ENCODE data around the gene FAM174C.

Gene FAM174C

DNA sequence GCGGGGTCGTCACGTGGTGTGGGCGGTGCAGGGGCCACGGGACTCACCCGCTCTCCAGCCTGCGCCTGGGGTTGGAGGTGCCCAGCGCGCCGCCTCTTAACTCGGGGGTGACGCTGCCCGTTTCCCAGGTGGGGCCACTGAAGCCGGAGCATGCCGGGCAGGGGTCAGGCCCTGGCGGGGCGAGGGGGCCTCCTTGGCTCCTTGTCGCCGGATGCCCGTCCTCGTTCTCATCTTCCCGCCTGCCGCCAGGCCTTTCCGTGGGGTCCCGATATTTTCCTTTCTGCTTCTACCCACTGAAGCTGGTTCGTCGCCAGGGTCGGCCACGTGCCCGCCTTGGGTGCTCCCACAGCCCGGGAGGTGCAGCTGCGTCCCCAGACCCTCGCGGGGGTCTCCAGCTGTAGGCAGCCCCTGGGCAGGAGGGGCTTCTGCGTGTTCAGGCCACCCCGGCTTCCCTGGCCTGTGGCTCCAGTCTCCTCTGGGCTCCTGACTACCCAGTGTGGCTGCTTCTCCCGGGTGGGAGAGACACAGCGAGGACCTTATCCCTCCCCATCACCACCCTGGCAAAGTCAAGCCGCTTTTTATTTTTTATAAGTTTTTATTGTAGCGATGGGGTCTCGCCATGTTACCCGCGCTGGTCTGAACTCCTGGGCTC is 772 bp downstream of the FAM174C start:
- DNase-seq, result no peak

DNA sequence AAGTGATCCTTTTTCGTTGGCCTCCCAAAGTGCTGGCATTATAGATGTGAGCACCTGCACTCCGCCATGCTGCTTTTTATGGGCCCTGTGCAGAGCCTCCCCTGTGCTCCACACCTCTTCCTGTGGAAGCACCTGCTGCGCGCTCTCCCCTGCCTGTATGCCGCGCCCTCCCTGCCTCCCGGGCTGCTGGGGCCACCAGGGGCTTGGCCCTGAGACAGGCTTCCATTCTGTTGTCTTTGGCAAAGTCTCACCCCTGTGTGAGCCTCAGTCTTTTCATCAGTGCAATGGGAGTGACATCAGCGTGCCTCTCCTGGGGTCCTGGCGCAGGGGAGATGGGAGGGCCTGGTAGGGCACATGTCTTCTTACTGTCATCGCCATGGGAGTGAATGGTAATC is 1.3 kb downstream of the FAM174C start:
- no peak for DNase-seq

DNA sequence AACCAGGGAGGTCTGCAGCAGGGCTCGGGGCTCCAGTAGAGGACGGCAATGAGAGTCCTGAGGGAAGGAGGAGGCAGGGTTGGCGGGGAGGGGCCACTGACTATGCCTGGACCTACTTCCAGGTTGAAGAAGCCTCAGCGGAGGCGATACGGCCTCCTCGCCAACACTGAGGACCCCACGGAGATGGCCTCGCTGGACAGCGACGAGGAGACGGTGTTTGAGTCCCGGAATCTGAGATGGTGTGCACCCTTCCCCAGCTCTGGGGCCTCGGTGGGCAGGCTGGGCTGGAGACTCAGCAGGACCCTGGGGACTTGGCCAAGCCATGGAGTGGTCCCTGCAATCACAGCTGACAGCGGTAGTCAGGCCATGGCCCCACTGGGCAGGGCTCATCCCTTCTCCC is 1.7 kb downstream of the FAM174C start:
- DNase-seq, result no peak

DNA sequence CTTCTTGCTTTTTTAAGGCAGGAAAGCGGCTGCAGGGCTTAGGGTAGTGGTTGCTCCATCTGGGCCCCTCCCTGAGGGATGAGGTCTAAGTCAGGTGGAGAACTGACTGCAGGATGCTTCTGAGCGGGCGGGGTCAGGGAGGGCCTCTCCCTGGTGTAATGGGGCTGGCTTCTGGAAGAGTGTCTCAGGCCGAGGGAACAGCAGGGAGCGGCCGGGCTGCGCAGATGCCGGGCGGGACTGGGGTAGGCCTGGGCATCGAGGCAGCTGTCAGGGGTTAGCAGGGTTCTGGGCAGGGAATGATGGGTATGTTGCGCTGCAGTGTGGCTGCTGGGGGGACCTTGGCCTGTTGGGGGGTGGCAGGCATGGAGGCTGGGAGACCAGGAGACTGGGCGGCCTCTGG is 2.7 kb downstream of the FAM174C start:
- DNase-seq, result no peak

DNA sequence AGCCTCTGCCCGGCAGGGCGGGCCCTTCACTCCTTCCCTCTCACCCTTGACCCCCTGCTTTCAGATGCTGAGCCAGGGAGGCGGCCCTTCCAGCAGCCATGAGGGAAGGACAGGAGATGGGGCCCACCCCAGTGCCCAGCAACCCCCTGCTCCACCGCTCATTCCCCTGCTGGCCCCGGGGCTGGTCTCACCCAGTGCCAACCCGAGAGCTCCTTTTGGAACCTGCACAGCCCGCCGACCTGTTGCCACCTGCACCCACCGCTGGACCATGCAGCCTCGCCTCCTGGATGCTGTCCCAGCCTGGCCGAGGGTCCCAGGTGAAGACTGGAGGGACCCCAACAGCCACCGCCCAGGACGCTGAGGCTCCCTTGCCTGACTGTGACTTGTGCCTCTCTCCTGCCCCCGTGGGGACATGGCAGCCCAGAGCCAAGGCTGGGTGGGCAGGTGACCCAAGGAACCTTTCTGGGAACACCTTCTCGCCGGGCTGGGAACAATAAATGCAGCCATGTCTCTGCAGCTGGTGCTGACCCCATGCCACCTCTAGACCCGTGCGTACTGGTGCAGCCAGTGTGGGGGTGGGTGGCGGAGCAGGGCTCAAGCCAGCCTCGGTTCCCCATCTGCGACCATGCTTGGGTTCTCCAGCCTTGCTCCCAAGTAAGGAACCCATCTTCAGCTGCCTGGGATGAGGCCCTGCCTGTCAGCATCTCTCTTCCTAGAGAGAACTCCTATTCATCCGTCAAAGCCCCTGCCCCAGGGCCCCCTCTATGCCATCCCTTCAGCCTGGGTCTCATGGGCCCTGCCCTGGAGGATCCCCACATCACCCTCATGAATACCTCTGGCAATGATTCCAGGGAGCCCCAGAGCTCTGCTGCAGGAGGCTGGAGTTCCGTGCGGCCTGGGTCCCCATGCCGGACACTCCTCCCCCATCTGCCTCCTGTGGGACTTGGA is 3.7 kb downstream of the FAM174C start:
- DNase-seq, result no peak

DNA sequence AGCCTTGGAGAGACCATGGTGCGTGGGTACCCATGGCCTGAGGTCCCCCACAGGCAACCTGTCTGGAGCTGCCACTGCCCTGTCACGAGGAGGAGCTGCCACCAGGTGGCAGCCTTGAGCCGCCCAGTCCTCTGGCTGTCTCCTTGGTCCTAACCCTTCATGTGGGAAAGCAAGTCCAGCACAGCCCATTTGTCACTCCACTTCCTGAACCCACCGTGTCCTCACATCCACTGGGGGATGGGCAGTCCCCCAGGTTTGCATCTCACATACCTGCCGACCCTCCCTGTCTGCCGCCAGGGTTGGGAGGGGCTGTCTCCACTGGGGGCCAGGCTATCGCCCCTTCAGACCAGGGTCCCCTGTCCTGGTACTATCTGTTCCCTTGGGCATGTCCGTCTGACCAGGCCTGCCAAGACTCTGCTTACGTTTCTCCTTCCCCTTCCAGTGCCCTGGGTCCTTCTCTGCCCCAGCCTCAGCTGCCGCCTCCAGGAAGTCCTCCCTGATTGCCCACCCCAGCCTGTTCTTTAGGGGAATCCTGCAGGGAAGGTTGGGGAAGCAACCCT is 4.5 kb downstream of the FAM174C start:
- DNase-seq, result peak; percentile 74

DNA sequence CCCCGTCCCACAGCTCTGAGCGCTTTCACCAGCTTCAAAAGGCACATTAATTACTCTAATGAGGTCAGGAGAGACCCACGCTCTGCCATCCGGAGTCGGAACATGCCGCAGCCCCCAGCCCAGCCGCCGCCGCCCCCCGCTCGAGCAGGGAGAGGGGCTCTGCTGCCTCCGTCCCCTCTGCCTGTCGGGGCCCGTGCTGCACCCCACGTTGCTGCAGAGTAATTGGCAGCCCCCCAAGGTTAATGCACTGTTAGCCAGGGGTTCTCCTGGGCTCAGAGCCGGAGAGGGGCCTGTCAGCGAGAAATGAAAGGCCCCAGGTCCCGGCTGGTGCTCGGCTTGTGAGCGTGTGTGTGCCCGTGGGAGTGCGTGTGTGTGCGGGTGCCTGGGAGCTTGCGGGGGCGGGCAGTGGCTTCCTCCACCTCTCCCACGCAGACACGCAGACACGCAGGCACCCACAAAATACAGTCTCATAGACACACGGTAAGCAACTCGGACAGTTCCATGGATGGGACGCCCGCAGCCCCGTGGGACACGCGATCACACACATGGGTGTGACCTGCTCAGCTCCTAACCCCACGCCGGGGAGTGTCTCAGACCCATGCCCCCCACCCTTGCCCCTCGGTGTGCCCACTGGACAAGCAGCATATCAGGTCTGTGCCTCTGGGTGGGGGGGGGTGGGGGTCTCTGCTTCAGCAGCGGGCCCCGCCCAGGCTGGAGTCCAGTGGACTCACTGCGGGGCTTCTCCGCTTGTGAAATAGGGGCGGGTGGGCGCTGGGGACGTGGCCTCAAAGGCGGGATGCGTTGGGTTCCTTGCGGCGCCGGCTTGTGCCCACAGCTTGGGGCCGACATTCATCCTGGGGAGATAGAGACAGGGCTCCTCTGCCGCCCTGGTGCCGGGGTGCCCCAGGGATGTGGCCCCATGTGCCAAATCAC is 5.6 kb downstream of the FAM174C start:
- DNase-seq, result no peak

DNA sequence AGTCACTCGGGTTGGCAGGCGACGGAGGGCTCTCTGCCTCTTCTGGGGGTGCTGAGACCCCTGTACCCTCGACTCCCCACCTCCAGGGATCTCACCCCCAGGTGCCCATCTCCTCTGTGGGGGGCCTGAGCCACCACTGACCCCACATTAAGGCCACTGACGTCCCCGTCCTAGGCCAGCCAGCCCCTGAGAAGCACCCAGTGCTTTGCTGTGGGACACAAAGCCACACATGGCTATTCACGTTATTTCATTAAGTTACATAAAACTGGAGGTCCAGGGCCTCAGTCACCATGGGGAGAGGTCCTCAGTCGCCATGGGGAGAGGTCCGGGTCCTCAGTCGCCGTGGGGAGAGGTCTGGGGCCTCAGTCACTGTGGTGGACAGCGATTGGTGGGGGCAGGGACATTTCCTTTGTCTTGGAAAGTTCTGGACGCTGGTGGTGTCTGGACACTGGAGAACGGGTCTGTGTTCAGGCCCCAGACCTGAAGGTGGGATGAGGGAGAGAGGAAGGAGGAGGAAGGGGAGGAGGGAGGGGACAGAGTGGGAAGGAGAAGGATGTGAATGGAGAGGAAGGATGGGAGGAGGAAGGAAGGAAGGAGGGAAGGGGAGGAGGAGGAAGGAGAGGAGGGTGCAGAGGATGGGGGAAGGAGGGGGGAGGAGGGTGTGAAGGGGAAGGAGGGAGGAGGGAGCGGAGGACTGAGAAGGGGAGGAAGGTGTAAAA is 6.4 kb downstream of the FAM174C start:
- no peak for DNase-seq

DNA sequence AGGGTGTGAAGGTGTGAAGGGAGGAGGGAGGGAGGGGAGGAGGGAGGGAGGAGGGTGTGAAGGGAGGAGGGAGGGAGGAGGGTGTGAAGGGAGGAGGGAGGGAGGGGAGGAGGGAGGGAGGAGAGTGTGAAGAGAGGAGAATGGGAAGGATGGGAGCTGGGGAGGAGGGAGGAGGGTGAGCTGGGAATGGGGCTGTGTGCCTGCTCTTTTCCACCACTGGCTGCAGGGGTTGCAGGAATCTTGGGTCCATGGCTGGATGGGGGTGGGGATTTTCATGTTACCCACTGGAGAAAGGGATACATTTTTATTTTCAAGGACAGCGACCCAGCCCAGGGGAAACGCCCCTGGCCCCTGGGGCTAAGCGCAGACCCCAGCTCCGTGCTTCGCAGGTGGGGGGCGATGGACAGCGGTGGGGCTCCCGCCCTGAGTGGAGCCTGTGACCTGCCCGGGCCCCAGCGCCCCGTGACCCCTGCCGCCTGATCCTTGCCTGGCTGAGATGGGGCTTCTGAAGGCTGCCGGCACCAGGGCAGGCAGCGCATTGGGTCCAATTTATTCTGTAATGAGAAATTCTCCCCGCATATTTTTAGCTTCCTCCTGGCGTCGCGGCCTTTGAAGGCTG is 7.4 kb downstream of the FAM174C start:
- no peak for DNase-seq

DNA sequence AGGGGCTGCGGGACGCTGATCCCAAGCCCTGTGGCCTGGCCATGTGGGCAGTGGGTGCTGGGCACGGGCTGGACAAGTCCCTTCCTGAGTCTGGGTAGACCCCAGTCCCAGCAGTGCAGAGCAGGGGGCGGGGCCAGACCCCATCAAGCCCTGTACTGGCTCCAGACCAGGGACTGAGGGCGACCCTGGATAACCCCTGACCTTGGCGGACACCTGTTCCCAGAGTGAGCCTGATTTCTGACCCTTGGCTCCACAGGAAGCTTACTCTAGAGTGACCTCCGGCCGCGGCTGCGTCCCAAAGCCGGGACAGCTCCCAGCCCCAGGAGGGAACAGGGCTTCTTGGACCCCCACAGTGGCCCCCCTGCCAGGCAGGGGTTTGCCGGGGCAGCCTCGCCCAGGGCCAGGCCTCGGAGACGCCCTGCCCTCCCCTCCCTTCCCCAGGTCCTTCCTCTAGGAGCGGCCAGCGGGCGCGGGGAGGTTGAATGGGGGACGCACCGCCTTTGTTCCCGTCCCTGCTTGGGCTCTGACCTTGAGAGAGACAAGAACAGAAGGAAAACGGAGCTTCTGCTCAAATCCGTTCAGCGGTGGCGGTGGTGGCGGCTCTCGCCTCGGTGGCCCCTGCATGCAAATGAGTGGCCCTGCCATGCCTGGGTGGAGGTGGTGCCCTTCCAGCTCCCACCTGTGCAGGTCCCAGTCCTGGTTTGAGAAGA is 8.0 kb downstream of the FAM174C start:
- DNase-seq, result no peak

DNA sequence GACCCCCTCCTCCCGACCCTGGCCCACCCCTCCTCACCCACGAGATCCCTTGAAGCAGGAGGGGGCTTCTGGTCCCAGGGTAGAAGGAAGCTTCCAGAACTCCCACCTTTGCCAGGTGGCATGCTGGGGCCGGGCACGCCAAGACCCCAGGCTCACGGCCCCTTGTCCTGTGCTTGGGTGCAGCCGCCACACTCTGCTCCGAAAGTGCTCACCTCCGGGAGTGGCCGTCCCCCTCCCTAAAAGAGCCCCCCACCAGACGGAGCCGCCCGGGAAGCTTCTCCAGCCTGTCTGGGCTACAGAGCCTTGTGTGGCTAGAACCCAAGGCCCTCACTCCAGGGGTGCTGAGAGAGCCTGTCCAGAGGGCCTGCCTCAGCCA is 8.6 kb downstream of the FAM174C start:
- DNase-seq, result no peak

DNA sequence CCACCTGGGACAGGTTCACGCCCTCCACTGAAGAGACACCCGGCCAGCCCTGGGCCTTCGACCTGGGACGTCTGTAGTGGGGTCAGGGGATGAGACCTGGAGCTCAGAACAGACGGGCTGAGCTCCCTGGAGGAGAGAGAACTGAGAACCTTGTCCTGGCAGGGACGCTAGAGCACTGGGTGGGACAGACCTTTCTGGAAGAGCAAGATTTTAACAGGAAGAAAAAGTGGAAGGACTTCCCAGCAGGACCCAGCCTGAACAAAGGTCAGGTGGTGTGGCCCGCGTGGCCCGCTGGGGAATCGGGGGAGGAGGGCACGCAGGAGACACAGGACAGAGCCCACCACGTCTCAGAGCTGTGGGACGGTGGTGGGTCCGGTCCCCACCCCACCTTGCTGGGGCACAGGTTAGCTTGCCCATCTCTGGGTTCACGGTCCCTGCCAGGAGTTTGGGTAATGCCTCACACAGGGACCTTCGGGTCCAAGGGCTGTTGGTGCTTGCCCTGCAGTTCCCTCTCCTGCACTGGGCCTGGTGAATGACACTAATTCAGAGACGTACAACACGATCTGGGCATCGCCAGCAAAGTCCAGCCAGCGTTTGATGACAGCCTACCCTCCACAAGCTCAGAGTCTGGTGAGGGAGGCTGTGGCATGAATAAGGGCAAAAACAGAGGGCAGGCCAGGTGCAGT is 9.1 kb downstream of the FAM174C start:
- no peak for DNase-seq

DNA sequence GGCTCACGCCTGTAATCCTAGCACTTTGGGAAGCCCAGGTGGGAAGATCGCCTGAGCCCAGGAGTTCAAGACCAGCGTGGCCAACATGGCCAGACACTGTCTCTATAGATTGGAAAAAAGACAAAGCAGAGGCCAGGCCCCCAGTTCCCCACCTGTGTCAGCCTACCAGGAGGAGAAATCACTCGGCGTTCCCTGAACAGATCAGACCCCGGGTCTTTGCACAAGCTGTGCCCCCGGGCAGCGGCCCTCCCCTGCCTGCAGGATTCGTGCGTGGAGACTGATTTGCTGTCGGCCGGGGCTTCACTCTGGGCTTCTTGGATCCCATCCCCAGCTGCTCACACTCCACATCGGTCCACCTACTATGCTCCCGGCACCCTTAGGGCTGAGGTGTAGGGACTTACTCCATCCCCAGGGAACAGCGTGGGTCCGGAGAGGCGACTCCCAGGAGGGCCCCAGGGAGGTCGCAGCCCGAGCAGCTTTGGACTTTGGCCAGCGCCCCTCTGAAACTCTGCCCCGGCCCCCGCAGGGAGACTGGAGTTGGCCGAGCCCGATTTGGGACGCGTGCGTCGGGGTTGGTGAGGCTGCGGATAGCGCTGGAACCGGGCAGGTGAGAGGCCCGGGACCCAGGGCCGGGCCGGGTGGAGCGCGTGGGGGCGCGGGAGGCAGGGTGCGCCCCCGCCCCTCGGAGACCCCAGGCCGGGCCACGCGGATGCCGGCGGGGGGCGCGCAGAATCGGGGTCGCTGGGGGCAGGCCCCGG is 9.8 kb downstream of the FAM174C start:
- no peak for DNase-seq

DNA sequence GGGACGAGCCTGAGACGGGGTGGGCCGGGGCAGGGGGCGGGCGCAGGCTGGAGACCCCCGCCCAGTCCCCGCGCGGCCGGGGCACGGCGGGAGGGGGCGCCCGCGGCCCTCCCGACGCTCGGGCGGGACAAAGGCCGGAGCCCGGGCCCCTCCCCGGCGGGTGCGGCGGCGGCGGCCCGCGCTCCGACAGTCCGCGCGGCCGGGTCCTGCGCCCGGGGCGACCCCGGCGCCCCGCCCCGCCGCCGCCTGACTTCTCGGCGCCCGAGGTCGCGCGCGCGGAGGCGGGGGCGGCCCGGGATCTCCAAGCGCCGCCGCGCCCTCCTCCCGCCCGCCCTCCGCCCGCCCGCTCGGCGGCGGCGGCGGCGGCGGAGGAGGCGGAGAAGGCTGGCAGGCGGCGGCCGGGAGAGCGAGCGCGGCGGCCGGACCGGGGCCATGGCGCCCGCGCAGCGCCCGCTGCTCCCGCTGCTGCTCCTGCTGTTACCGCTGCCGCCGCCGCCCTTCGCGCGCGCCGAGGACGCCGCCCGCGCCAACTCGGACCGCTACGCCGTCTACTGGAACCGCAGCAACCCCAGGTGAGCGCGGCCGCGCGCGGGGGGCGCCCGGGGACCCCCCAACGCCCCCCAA is 10.5 kb downstream of the FAM174C start, which contains the start of gene EFNA2:
Gene EFNA2, plus strand, starts transcription at position 137 of the 624 bp plus-strand sequence. Its CDS starts 296 bp downstream, at position 433.
- DNase-seq, result no peak

DNA sequence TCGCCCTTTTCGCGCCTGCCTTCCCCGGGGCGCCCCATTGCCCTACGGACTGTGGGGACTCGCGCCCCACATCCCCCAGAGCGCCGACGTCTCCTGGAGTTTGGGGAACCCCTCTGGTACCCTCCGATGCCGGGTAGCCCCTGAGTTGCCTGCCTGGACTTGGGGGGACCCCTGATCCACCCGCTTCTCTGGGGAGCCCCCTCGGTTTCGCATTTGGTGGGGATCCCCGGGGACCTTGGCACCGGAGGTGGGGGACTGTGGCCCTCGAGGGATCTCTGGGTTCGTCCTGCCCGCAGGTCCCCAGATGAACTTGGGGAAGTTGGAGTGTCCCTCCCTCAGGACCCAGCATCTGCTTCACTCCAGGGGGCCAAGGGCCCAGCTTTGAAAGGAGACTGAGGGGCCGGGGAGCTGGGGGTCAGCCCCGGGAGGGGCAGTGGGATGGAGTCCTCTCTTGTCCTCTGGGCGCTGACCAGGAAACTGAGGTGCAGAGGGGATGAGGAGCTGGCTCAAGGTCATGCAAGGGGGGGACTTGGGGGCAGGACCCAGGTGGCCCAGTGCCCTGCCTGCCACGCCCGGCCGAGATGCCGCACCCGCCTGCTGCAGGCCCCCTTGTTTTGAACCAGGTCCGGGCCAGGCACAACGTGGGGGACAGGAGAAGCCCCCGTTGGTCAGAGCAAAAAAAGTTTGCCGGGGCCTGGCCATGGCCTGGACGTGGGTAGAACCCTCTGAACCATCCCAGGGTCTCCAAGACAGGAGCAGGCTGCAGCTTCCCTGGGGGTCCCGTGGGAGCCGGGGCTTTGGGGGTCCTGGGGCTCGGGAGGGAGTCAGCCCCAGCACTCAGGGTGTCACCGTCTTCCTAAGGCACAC is 11.4 kb downstream of the FAM174C start:
- DNase-seq, result no peak

DNA sequence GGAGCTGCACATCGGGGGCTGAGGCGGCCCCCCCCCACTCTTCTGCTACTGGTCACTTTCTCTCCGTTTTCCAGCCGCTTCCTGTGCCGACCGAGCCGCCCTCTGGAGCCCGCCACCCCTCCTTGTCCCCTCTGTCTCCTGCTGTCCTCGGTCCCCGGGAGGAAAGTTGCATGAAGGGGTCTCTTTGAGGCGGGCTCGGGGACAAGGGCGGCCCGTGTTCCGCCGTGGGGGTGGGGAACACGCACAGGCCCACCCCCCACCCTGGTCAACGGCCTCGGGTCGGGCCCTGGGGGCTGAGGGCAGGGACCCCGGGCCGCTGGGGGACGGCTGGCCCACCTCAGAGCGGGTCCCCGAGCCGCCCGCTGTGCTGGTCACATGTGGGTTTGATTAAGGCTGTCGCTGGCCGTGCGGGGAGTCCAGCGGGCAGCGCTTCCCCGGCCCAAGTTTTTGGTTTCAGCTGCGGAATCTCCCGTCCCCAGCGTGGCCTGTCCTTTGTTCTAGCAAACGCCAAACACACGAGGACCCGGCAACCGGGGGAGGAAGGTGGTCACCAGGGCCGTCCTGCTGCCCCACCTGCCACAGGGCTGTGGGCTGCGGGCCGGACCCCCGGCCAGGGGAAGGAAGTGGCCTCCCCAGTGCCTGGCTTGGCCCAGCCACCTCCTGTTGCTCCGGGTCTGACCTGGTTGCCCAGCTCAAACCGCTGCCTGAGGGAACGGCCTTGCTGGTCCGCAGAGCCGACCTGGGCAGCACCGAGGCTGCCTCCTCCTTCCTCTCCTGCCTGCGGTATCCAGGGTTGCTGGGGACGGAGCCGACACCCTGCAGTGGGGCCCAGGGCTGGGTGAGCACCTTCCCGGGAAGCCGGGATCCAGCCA is 12.3 kb downstream of the FAM174C start:
- no peak for DNase-seq

DNA sequence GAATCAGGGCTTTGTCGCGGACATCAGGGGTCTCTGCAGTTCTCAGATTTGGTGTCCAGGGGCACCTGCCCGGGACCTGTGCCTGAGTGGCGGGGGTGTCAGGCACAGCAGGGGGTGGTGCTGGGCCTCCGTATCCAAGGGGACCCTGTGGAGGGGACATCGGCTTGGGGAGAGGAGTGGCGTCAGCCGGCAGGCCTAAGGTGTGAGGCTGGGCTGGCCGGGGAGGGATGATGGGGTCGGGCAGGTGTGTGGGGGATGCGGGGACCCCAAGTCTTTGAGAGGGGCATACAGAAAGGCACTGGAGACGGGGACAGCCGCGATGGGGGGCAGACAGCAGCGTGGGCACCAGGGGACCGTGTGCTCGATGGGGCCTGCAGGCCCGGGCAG is 12.9 kb downstream of the FAM174C start:
- no peak for DNase-seq

Measured in NCI-H2171 treated with DMSO at 0.1 percent for 48 hours (cell line).